ENCODE data around the gene NOL4L. TPM values are rescaled to one million over a fixed set of nuclear protein-coding genes. Genes with fewer than 3 reads are reported as not detected.
"Not testable (repeated sequence)": the region's sequence is repeated elsewhere in the genome, so short reads cannot be mapped to it uniquely, and the experiment has no call there.

NOL4L gene
- total RNA-seq, 1 donor from 2014 or later, result 44.1 TPM

GRCh38 chr20:32495949-32496348, 89.2 kb downstream of the NOL4L start:
- no peak overlapping the region for H3K4me3 ChIP-seq (ENCODE audit: low read depth, low read length)
- TF ChIP-seq, protein P1, sequence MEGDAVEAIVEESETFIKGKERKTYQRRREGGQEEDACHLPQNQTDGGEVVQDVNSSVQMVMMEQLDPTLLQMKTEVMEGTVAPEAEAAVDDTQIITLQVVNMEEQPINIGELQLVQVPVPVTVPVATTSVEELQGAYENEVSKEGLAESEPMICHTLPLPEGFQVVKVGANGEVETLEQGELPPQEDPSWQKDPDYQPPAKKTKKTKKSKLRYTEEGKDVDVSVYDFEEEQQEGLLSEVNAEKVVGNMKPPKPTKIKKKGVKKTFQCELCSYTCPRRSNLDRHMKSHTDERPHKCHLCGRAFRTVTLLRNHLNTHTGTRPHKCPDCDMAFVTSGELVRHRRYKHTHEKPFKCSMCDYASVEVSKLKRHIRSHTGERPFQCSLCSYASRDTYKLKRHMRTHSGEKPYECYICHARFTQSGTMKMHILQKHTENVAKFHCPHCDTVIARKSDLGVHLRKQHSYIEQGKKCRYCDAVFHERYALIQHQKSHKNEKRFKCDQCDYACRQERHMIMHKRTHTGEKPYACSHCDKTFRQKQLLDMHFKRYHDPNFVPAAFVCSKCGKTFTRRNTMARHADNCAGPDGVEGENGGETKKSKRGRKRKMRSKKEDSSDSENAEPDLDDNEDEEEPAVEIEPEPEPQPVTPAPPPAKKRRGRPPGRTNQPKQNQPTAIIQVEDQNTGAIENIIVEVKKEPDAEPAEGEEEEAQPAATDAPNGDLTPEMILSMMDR (conservative IDR thresholded peaks at IDR 0.05; ENCODE audit: low read depth, low read length), result no peak
- no peak for DNase-seq (ENCODE audit: low read depth)

GRCh38 chr20:32495217-32495565, 89.9 kb downstream of the NOL4L start:
- DNase-seq (ENCODE audit: low read depth), result no peak
- TF ChIP-seq, protein P1 (conservative IDR thresholded peaks at IDR 0.05; ENCODE audit: low read depth, low read length), result no peak
- H3K4me3 ChIP-seq (ENCODE audit: low read depth, low read length), result no peak overlapping the region

GRCh38 chr20:32494483-32495216, 90.5 kb downstream of the NOL4L start:
- TF ChIP-seq, protein P1 (conservative IDR thresholded peaks at IDR 0.05; ENCODE audit: low read depth, low read length), result no peak
- no peak overlapping the region for H3K4me3 ChIP-seq (ENCODE audit: low read depth, low read length)
- no peak for DNase-seq (ENCODE audit: low read depth)

DNA sequence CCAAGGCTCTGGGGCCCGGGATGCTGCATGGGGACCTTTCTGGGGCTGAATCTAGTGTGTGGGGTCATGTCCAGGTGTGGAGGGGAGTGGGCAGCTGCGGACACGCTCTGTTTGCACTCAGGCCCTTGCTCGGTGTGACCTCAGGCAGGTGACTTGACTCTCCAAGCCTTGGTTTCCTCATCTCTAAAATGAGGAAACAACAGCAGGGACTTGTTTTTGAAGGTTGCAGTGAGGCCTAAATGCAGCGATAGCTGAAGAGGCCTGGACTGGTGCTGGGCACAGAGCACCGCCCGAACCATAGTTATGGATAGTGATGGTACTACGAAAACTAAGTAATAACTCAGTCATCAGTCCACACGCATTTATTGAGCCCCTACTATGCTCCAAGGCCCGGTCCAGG, 91.8 kb downstream of the NOL4L start:
- H3K4me3 ChIP-seq (ENCODE audit: low read depth, low read length), result no peak overlapping the region
- TF ChIP-seq, protein P1 (conservative IDR thresholded peaks at IDR 0.05; ENCODE audit: low read depth, low read length), result no peak
- no peak for DNase-seq (ENCODE audit: low read depth)

DNA sequence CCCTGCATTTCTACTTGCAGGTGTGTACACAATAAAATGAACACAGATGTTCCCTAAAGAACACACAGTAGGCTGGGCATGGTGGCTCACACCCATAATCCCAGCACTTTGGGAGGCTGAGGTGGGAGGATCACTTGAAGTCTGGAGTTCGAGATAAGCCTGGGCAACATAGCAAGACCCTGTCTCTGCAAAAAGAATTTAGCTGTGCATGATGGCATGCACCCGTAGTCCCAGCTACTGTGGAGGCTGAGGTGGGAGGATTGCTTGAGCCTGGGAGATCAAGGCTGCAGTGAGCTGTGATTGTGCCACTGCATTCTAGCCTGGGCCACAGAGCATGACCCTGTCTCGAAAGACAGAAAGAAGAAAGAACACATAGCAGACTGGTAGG, 93.4 kb downstream of the NOL4L start:
- not testable (repeated sequence) for H3K4me3 ChIP-seq (ENCODE audit: low read depth, low read length); DNase-seq (ENCODE audit: low read depth)

DNA sequence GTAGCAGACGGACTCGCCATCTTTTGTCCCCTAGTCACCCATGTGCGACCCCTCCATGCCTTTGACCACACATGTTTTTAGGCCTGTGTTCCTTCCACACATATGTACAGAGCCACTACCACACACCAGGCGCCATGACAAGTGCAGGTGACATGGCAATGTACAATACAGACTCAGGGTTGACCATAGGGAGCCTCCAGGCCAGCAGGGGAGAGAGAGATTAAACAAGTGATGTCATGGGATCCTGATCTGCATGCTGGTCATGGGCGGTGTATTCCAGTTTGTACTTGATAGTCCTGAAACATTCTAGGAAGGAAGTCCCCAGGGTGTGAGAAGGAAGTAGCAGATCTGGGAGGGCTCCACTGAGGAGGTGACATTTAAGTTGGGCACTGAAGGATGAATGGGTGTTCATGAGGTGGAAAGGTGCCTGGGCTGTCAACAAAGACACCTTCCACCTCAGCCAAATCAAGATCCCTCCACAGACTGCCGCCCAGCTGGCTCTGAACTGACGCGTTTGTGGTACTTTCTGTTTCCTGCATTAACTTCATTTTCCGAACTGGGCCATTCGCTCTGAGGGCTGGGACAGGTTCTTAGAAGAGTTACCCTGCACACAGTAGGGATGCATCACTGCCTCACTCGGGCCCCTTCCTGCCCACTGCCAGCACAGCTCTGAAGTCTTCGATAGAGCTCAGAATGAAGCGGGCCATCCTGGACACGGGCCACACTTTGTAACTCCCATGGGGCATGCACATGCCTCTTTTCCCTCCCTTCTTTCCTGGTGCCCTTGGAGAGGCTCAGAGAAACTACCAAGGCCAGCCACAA, 94.0 kb downstream of the NOL4L start:
- DNase-seq (ENCODE audit: low read depth), result no peak
- TF ChIP-seq, protein P1 (conservative IDR thresholded peaks at IDR 0.05; ENCODE audit: low read depth, low read length), result no peak
- no peak overlapping the region for H3K4me3 ChIP-seq (ENCODE audit: low read depth, low read length)

DNA sequence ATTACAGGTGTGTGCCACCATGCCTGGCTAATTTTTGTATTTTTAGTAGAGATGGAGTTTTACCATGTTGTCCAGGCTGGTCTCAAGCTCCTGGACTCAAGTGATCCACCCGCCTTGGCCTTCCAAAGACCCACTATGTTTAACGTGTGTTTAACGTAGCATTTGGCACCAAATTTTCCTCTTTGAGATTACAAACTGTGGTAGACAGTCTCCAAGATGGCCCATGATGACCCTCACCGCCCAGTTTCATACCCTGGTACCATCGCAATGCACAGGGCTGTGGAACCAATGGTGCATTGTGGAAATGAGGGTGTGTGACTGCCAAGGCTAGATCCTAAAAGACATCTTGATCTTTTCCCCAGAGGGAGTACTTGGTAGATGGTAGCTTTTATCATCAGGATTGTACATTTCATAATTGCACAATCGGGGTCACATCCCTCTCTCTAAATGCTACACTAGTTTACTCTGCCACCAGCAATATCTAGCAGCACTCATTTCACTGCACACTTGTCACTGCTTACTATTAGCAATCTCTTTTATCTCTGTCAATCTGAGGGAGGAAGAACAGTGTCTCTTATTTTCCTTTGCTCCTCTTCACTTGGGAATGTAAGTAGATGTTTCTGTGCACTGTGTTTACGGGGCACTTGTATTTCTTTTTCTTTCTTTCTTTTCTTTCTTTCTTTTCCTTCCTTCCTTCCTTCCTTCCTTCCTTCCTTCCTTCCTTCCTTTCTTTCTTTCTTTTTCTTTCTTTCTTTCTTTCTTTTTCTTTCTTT, 96.9 kb downstream of the NOL4L start:
- no peak overlapping the region for H3K4me3 ChIP-seq (ENCODE audit: low read depth, low read length)
- TF ChIP-seq, protein P1 (conservative IDR thresholded peaks at IDR 0.05; ENCODE audit: low read depth, low read length), result no peak
- DNase-seq (ENCODE audit: low read depth), result no peak
